Stimulated activated CD4-positive, alpha-beta T cell treated with anti-CD3 and anti-CD28 coated beads, Interleukin-15, amount 100 ng/mL, for 48 hours (primary cell): Measurements from ENCODE around the gene POLR2F.
A peak's percentile ranks its signal among the peaks of the same experiment; 100 is the strongest.
"Not testable (repeated sequence)": the region's sequence is repeated elsewhere in the genome, so short reads cannot be mapped to it uniquely, and the experiment has no call there.

Experiments
- DNase-seq, 2 donors: peaks; one replicate each; pipeline ENCODE4 v3.0.0-alpha.2; 2020; ENCODE audit warnings: low read depth in 2 of 2

The POLR2F gene

DNA sequence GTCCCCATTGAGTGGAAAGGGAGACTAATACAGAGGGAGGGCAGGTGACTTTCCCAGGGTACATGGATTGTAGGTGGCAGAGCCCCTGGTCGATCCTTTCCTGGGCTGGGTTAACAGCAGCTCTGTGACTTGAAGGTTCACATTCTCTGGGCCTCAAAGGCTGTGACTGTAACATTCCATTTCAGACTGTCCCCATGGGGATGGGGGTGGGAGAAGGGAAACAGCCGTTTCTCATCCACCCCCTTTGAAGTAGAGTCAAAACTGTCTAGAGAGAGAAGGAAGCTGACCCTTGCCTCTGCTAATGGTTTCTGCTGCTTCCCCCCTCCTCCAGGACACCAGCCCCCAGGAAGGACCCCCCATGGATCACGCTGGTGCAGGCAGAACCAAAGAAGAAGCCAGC is 28.2 kb upstream of the POLR2F start:
- no peak for DNase-seq

DNA sequence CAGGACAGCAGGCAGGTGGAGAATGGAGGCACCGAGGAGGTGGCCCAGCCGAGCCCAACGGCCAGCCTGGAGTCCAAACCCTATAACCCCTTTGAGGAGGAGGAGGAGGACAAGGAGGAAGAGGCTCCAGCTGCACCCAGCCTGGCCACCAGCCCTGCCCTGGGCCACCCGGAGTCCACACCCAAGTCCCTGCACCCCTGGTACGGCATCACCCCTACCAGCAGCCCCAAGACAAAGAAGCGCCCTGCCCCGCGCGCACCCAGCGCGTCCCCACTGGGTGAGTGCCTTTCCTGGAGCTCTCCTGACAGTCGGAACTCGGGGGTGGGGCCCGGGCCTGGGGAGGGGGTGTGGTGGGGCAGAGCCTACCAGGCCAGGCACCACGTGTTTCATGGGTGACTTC is 27.7 kb upstream of the POLR2F start:
- DNase-seq: no peak

DNA sequence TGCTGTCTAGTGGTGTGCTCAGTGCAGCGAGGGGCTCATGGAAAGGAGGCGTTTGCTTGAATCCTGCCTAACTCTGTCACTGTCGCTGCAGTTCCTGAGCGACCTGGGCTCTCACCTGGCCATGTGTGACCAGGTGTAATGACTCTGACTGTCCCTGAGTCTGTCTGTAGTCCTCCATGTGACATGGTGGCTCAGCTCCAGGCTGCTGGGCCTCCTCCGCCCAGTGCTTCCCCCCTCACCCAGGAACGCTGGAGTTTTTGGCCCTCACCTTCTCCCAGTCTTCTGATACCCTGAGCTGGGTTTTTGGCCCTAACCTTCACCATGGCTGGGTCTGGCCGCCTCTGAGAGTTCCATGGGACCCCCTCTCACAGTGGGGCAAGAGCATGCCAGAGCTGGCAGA is 27.1 kb upstream of the POLR2F start:
- DNase-seq: no peak

DNA sequence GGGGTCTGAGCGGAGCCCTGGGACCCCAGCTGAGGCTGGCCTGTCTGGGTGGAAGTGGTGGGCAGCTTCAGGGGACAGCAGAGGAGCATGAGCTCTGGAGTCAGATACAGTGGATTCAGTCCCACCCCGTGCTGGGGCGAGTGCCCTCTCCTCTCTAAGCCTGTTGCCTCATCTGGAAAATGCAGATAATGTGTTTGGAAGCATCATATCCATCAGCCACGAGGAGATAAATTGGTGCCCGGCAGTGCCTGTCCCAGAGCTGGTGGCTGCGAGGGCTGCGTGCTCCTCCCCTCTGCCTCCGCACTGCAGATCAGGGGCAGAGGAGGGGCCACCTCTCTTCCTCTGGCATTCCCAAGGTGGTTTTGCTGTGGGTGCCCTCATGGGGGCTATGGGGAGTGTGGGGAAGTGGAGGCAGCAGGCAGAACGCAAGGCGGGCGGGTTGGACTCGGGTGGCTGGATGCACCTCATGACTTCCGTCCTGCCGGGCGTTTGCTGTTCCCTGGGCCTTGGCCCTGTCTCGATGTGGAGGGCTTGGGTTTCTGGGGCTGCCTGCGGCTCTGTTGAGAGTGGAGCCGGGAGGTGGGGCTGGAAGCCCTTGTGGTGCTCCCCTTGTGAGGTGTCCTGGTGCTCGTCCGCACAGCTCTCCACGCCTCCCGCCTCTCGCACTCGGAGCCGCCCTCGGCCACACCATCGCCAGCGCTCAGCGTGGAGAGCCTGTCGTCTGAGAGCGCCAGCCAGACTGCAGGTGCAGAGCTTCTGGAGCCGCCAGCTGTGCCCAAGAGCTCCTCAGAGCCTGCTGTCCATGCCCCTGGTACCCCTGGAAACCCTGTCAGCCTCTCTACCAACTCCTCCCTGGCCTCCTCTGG is 26.5 kb upstream of the POLR2F start:
- DNase-seq: no peak

DNA sequence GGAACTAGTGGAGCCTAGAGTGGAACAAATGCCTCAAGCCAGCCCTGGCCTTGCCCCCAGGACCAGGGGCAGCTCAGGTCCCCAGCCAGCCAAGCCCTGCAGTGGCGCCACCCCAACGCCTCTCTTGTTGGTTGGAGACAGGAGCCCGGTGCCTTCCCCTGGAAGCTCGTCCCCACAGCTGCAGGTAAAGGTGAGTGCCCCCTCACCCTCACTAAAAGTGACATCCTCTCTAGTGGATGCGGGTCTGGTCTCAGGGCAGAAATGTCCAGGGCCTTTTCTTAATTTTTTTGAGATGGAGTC is 25.9 kb upstream of the POLR2F start:
- DNase-seq: no peak

DNA sequence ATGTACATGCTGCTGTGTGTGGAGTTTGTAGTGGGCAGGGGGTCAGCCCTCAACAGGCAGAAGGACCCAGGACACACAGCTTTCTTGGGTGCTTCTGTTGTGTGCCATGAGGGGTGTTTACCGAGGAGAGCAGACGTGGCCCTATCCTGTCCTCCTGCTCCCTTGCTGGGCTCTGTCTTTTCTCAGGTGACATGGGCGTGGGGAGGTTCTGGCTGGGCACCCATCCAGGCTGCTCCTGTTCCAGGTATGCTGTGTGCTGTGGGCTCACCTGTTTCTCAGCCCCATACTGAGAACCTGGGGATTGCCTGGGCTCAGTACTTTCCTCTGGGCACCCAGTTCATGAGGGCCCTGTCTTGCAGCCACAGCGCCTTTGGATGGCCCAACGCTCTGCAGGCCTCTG is 24.1 kb upstream of the POLR2F start:
- DNase-seq: no peak

DNA sequence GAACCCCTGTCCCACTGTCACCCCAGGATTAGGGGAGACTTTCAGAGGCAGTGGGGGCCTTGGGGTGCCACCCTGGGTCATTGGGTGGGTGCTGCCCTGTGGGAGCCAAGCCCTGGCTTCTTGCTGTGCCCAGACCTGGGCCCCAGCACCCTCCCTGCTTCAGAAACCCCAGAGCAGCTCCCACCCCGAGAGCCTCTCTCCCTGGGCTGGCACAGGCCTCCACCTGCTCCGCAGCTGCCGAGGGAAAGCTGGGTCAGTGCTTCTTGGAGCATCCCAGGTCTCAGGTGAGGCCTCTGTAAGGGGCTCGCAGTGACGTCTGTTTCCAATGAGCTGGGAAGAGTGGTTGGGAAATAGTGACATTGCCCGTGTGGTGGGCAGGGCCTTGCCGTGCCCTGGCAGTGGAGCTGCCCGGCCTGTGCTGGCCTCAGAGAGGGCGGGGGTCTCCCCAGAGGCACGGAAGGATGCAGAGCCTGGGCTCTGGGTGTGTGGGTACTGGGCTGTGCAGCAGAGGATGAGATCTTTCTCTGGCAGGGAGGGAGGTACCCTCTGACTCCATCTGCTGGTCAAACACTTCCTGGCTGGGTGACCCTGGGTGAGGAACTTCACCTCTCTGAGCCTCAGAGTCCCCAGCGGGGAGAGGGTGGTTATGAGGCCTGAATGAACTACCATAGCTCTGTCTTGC is 23.1 kb upstream of the POLR2F start:
- no peak for DNase-seq

DNA sequence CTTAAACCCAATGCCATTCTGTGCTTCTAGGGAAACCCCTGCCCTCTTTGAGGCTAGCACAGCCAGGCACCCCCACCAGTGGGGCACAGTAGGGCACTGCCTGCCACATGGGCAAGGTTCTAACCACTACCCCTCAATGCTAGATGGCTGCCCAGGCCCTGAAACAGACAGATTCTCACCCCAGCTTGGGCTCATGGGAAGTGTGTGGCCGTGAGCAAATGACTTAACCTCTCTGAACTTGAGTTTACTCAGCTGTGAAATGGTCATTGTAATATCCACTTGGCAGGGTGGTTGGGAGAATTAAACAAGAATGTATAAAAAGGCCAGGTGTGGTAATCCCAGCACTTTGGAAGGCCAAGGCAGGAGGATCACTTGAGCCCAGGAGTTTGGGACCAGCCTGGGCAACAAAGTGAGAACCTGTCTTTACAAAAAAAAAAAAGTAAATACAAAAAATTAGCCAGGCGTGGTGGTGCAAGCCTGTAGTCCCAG is 22.5 kb upstream of the POLR2F start:
- no peak for DNase-seq

DNA sequence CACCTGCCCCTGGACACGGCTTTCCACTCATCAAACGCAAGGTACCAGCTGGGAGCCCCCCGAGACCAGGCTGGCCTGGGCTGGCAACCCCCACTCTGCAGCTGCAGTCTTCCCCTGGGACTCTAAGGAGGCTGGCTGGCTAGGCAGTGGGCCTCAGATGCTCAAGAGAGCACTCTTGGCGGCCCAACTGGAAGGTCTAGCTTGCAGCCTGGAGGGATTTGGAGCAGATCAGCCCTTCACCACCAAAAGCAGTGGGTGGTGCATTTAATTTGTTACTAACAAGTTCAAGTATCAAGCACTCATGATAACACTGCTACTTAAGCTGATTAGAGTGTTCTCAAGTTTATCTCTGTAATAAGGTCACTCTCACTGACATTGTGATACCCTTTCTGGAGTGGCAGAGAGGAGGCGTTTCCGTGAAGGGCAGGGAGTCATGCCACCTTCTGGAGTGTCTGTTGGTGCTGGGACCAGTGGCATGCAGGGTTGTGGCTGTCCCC is 21.6 kb upstream of the POLR2F start:
- DNase-seq: no peak

DNA sequence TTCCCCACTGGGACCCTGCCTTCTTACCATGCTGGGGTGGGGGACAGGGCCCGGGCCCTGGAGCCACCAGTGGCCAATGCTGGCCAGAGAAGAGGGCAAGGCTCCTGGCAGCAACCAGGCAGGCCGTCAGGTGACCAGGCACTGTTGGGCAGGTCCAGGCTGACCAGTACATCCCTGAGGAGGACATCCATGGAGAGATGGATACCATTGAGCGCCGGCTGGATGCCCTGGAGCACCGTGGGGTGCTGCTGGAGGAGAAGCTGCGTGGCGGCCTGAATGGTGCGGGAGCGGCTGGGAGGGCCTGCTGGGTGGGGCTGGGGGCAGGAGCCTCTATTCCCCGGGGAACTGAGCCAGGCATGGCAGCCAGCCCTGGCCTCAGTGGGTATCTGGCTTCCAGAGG is 21.1 kb upstream of the POLR2F start:
- no peak for DNase-seq

DNA sequence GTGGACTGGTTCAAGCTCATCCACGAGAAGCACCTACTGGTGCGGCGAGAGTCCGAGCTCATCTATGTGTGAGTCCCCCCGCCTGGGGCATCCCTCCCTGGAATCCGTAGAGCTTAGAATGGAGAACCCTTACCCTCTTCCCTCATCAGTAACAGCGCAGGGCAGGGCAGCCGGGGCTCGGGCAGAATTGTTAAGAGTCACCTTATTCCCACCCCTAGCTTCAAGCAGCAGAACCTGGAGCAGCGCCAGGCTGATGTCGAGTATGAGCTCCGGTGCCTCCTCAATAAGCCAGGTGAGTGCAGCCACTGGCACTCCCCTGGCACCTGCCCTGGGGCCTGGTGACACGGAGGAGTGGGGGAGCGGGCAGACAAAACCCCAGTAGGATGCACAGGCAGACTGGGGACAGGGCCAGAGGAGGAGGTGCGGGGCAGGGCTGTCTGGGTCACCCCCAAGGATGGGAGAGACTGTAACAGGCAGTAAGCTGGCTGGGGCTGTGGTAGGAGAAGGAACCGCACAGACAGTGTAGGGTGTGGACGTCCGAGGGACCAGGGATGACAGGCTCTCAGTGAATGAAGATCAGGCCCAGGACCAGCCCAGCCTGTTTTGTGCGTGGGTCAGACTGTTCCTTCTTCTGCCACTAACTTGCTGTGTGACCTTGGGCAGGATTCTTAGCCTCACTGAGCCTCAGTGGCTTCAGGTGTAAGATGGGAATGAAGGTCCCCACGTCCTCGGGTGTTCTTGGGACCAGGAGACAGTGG is 20.5 kb upstream of the POLR2F start:
- no peak for DNase-seq

DNA sequence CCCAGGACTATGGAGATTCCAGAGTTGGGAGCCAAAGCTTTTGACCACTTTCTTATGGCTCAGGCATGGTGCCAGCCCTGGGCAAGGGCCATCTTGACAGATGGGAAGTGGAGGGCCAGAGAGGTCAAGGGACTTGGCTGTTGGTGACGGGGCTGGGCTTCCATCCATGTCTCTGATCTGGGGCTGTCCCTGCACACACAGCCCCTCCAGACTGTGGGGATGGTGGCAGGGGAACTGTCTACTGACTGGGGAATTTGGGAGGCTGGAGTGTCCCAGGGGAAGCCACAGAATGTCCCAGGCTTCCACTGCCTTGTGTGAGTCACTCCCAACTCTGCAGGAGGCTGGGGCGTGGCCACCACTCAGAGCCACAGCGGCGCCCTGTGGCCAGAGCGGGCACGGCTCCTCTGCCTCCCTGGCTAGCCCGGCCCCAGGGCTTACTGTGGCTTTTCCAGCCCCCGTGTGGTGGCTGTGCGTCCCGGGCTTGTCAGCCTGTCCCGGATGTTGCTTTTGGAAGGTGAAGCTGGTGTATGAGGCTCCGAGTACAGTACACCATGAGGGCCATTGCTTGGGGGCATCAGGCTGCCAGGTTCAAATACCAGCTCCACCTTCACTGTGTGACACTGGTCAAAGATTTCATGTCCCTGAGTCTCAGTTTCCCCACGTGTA is 19.7 kb upstream of the POLR2F start:
- DNase-seq: peak; percentile 72 to 87

DNA sequence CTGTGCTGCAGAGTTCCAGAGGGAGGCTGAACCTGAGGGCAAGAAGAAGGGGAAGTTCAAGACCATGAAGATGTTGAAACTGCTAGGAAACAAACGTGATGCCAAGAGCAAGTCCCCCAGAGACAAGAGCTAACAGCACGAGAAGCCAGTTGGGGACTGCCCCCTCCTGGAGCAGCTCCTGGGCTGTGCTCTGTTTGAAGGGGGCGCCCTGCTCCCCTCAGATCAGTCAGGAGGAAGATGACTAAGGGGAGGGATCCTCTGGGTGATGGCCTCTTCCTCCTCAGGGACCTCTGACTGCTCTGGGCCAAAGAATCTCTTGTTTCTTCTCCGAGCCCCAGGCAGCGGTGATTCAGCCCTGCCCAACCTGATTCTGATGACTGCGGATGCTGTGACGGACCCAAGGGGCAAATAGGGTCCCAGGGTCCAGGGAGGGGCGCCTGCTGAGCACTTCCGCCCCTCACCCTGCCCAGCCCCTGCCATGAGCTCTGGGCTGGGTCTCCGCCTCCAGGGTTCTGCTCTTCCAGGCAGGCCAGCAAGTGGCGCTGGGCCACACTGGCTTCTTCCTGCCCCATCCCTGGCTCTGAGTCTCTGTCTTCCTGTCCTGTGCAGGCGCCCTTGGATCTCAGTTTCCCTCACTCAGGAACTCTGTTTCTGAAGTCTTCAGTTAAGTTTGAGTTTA is 12.7 kb upstream of the POLR2F start:
- no peak for DNase-seq

DNA sequence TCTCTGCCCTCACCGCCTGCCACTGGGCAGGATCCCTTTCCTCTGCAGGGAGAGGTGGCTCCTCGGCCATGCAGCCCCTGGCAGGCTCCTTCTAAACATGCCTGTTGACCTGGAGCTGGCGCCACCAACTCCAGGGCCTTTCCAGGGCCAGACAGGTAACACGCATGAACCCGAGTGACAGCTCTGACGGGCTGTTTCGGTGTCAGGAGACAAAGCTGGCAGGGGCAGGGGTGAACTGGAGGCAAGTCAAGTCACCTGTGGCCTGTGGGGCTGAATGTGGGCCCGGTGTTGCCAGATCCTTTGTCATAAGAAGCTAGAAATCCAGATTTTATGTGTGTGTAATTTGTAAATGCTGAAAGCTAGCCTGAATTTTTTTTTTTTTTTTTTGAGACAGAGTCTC is 11.4 kb upstream of the POLR2F start:
- DNase-seq: no peak

DNA sequence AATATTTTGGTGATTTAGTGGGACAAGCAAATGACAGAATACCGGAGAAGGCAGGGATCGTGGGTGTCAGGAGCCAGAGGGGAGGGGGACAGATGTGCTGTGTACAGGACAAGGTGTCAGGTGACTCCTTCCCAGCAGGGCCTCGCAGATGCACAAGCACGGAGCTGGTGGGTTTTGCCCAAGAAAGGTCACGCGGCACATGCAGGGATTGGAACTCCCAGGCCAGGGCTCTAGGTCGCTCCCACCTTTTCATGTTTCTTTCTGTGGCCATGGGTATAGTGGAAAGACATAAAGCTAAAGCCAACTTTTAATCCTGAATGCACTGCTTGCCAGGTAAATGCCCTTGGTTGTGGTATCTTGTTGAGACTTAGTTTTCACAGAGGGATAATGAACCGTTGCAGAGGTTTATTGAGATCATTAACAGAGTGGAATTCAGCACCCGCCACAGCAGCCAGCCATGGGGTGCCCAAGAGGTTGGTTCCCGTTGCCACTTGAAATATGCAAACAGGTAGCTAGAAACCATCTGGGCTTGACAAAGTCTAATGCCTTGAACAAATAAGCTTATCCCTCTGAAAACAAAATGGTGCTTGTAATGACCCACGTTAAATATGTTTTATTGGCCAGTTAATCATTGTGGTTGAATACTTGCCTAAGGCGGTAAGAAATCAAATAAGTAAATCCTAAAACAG is 10.2 kb upstream of the POLR2F start:
- DNase-seq: no peak

DNA sequence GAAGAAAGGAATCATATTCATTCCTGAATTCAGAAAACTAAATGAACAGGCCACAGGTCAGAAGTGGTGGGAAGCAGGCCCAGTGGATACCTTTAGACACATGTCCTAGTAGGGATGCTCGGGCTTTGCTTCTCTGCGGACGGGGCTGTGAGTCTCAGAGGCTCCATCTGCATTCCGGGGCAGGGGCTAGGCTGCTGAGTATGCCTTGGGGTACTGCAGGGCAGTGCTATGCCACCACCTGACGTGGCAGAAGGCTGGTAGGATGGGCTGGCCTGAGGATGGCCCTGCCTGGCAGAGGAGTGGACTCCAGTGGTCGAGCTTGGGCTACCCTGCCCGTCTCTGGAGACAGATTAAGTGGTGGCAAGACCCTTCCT is 9.7 kb upstream of the POLR2F start:
- no peak for DNase-seq

DNA sequence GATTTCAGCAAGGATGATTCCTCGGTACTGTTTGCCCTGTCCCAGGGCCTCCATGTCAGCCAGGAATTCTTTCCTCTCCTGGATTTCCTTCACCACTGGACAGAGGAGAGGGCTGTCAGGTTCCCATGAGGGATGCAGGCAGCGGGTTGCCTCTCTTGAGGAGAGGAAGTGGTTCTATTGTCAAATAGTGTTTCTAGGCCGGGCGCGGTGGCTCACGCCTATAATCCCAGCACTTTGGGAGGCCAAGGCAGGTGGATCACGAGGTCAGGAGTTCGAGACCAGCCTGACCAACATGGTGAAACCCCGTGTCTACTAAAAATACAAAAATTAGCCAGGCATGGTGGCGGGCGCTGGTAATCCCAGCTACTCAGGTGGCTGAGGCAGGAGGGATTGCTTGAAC is 9.1 kb upstream of the POLR2F start:
- DNase-seq: not testable (repeated sequence)

DNA sequence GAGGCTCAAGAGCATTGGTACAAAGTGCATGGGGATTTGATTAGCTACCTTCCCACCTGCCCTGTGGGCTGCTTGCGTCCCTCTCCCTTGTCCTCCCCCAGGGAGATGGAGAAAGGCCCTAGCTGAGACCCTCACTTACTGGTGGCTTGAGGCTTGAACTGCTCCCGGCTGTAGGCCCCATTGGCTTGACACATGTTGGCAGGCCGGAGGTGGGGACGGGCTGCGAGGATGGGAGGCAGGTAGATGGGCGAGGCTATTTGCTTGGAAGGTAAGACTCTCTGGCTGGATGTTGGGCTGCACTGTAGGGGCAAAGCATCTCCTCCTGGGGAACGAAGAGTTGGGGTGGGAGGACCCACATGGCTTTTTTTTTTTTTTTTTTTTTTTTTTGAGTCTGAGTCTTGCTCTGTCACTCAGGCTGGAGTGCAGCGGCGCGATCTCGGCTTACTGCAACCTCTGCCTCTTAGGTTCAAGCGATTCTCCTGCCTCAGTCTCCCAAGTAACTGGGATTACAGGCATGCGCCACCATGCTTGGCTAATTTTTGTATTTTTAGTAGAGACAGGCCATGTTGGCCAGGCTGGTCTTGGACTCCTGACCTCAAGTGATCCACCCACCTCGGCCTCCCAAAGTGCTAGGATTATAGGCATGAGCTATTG is 6.2 kb upstream of the POLR2F start:
- not testable (repeated sequence) for DNase-seq

DNA sequence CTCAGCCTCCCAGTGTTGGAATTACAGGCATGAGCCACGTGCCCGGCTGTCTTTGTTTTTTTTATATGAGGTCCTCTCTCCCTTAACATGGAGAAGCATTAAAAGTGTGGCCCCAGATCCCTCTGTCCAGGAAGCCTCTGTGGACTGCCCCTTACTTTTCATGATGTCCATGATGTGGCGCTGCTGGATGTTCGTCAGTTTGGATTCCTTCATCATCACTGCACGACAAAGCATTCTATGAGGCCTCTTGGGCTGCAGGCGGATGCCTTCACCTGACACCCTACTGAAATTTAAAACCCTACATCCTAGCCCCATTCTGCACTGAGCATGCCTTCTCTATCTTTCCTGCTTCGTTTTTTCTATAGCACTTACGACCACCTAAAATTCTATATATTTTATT is 2.2 kb upstream of the POLR2F start:
- DNase-seq: no peak

DNA sequence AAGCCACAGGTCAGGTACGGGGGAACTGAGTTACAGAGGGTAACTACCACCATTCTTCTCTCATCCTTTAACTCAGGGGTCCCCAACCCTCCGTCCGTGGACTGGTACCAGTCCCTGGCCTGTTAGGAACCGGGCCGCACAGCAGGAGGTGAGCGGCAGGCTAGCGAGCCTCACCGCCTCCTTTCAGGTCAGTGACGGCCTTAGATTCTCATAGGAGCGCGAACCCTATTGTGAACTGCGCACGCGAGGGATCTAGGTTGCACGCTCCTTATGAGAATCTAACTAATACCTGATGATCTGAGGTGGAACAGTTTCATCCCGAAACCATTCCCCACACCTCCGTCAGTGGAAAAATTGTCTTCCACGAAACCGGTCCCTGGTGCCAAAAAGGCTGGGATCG is 870 bp upstream of the POLR2F start:
- DNase-seq: not testable (repeated sequence)
